Breast epithelium (tissue), 3 donors: ENCODE results near the gene LRP6.

Source experiments
- POLR2A ChIP-seq: fragments of 450-650 bp; IDR thresholded peaks from one replicate; pipeline ENCODE4 v1.6.1; 2016; ENCODE audit warnings: antibody characterized with exemption, mild to moderate bottlenecking, moderate library complexity
- TF ChIP-seq, protein P1 (sequence below), 3 donors: fragments of 450-650 bp; IDR thresholded peaks; one replicate each; pipeline ENCODE4 v1.5.1; 2016 to 2017; ENCODE audit warnings: antibody characterized with exemption in 3 of 3, mild to moderate bottlenecking in 3 of 3, moderate library complexity in 3 of 3

DNA sequence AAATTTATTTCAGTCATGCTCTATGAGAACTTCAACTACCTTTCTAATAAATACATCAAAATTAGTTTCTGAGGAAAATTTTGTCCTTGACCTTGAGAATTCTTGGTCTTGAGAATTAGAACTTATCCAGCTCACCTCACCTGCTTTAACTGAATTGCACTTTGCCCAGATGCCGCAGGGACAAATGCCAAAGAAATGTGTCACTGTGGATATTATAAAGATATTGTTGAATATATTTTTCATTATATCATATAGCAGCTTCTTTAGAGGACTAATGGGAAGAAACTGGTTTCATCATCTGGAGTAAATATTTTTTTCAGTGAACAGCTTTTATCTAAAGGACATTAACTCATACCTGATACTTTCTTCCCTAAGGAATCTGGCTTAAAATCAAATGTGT lies 54.1 kb downstream of the LRP6 start:
- TF ChIP-seq POLR2A: no peak
- TF ChIP-seq, protein P1, sequence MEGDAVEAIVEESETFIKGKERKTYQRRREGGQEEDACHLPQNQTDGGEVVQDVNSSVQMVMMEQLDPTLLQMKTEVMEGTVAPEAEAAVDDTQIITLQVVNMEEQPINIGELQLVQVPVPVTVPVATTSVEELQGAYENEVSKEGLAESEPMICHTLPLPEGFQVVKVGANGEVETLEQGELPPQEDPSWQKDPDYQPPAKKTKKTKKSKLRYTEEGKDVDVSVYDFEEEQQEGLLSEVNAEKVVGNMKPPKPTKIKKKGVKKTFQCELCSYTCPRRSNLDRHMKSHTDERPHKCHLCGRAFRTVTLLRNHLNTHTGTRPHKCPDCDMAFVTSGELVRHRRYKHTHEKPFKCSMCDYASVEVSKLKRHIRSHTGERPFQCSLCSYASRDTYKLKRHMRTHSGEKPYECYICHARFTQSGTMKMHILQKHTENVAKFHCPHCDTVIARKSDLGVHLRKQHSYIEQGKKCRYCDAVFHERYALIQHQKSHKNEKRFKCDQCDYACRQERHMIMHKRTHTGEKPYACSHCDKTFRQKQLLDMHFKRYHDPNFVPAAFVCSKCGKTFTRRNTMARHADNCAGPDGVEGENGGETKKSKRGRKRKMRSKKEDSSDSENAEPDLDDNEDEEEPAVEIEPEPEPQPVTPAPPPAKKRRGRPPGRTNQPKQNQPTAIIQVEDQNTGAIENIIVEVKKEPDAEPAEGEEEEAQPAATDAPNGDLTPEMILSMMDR (IDR thresholded peaks at IDR 0.05): no peak
